H9 (cell line): ENCODE measurements around the gene MGP. TPM values are rescaled to one million over a fixed set of nuclear protein-coding genes. Genes with fewer than 3 reads are reported as not detected.

Experiments
- DNase-seq: peaks from one replicate; pipeline ENCODE4 v3.0.0-alpha.2; 2017
- H2AFZ ChIP-seq: one replicate; pipeline ENCODE4 v1.6.1; 2013; ENCODE audit warnings: mild to moderate bottlenecking, low read length, control low read depth, moderate library complexity
- H2AK5ac ChIP-seq: 2 replicates; pipeline ENCODE4 v1.6.1; 2013; ENCODE audit warnings: low read length, control low read depth, mixed read lengths; ENCODE audit not compliant: insufficient read length
- H2BK120ac ChIP-seq: one replicate; pipeline ENCODE4 v1.6.1; 2013; ENCODE audit warnings: low read depth, mild to moderate bottlenecking, low read length, control low read depth, inconsistent platforms; ENCODE audit not compliant: poor library complexity, severe bottlenecking
- H2BK12ac ChIP-seq: 2 replicates; pipeline ENCODE4 v1.6.1; 2013; ENCODE audit warnings: low read length, control low read depth, mixed read lengths, low read depth; ENCODE audit not compliant: insufficient read length
- H2BK15ac ChIP-seq: 2 replicates; pipeline ENCODE4 v1.6.1; 2013; ENCODE audit warnings: low read depth, low read length, control low read depth
- H2BK20ac ChIP-seq: one replicate; pipeline ENCODE4 v1.6.1; 2013; ENCODE audit warnings: low read depth, mild to moderate bottlenecking, low read length, control low read depth, inconsistent platforms; ENCODE audit not compliant: poor library complexity, severe bottlenecking
- H2BK5ac ChIP-seq: 2 replicates; pipeline ENCODE4 v1.6.1; 2013; ENCODE audit warnings: low read length, control low read depth, mixed read lengths; ENCODE audit not compliant: insufficient read length
- H3K14ac ChIP-seq: 2 replicates; pipeline ENCODE4 v1.6.1; 2013; ENCODE audit warnings: low read length, control low read depth; ENCODE audit not compliant: insufficient read depth
- H3K18ac ChIP-seq: 2 replicates; pipeline ENCODE4 v1.6.1; 2013; ENCODE audit warnings: low read depth, mild to moderate bottlenecking, mixed read lengths, low read length, control low read depth; ENCODE audit not compliant: insufficient read length
- H3K23ac ChIP-seq: 2 replicates; pipeline ENCODE4 v1.6.1; 2013; ENCODE audit warnings: low read length, control low read depth, mixed read lengths, low read depth; ENCODE audit not compliant: insufficient read length
- H3K23me2 ChIP-seq: 2 replicates; pipeline ENCODE4 v1.6.1; 2013; ENCODE audit warnings: low read depth, mild to moderate bottlenecking, mixed read lengths, low read length, control low read depth; ENCODE audit not compliant: insufficient read length, poor library complexity, severe bottlenecking
- H3K27ac ChIP-seq: 2 replicates; pipeline ENCODE4 v1.5.1; 2013; ENCODE audit warnings: low read length, control low read depth, mixed read lengths, low read depth; ENCODE audit not compliant: insufficient read length
- H3K27me3 ChIP-seq: 2 replicates; pipeline ENCODE4 v1.6.1; 2013; ENCODE audit warnings: low read length, control low read depth, inconsistent platforms; ENCODE audit not compliant: insufficient read depth
- H3K4ac ChIP-seq: 2 replicates; pipeline ENCODE4 v1.6.1; 2013; ENCODE audit warnings: low read depth, mild to moderate bottlenecking, control low read depth, inconsistent platforms, low read length, moderate library complexity
- H3K4me1 ChIP-seq: 2 replicates; pipeline ENCODE4 v1.6.1; 2013; ENCODE audit warnings: low read length, control low read depth, inconsistent platforms; ENCODE audit not compliant: insufficient read depth
- H3K4me2 ChIP-seq: 2 replicates; pipeline ENCODE4 v1.6.1; 2013; ENCODE audit warnings: low read length, control low read depth, mixed read lengths; ENCODE audit not compliant: insufficient read length, insufficient read depth
- H3K56ac ChIP-seq: 2 replicates; pipeline ENCODE4 v1.6.1; 2013; ENCODE audit warnings: low read depth, mild to moderate bottlenecking, mixed read lengths, low read length, control low read depth; ENCODE audit not compliant: insufficient read length
- H3K79me1 ChIP-seq: 2 replicates; pipeline ENCODE4 v1.6.1; 2013; ENCODE audit warnings: low read depth, mild to moderate bottlenecking, moderate library complexity, low read length, control low read depth, inconsistent platforms; ENCODE audit not compliant: insufficient read depth, poor library complexity, severe bottlenecking
- H3K79me2 ChIP-seq: 2 replicates; pipeline ENCODE4 v1.6.1; 2013; ENCODE audit warnings: low read length, control low read depth, inconsistent platforms; ENCODE audit not compliant: insufficient read depth
- H3K9ac ChIP-seq: 2 replicates; pipeline ENCODE4 v1.6.1; 2013; ENCODE audit warnings: low read length, control low read depth, mixed read lengths; ENCODE audit not compliant: insufficient read length; ENCODE audit errors: extremely low read depth
- H3K9me3 ChIP-seq: one replicate; pipeline ENCODE4 v1.6.1; 2013; ENCODE audit warnings: low read depth, low read length, inconsistent platforms; ENCODE audit not compliant: control insufficient read depth
- H3T11ph ChIP-seq: one replicate; pipeline ENCODE4 v1.6.1; 2013; ENCODE audit warnings: mild to moderate bottlenecking, low read length, control low read depth, inconsistent platforms
- H4K20me1 ChIP-seq: one replicate; pipeline ENCODE4 v1.6.1; 2013; ENCODE audit not compliant: control insufficient read depth, insufficient read length, insufficient read depth
- H4K5ac ChIP-seq: 2 replicates; pipeline ENCODE4 v1.6.1; 2013; ENCODE audit warnings: low read depth, mild to moderate bottlenecking, mixed read lengths, low read length, control low read depth; ENCODE audit not compliant: insufficient read length
- H4K8ac ChIP-seq: replicated peaks from 2 replicates; pipeline ENCODE4 v1.6.1; 2013; ENCODE audit warnings: low read length, control low read depth, mixed read lengths, low read depth; ENCODE audit not compliant: insufficient read length
- H4K91ac ChIP-seq: 2 replicates; pipeline ENCODE4 v1.6.1; 2013; ENCODE audit warnings: low read depth, mild to moderate bottlenecking, moderate library complexity, mixed read lengths, low read length, control low read depth; ENCODE audit not compliant: insufficient read length
- H3K27ac Mint-ChIP-seq, 3 experiments: 2 replicates in 2 of 3; 3 replicates in 1 of 3; pipeline ENCODE4 v1.8.0; 2020 to 2021; ENCODE audit warnings: mixed read lengths in 3 of 3, mild to moderate bottlenecking in 1 of 3, moderate library complexity in 1 of 3
- H3K27me3 Mint-ChIP-seq: 2 replicates; pipeline ENCODE4 v1.8.0; 2021; ENCODE audit warnings: low read depth, mild to moderate bottlenecking, moderate library complexity, mixed read lengths
- H3K36me3 Mint-ChIP-seq, 3 experiments: 2 replicates in 2 of 3; 3 replicates in 1 of 3; pipeline ENCODE4 v1.8.0; 2020 to 2021; ENCODE audit warnings: low read depth in 3 of 3, mixed read lengths in 3 of 3; ENCODE audit not compliant: insufficient read depth in 1 of 3
- H3K4me1 Mint-ChIP-seq, 2 experiments: 2 replicates each; pipeline ENCODE4 v1.8.0; 2020; ENCODE audit warnings: mixed read lengths in 2 of 2
- H3K4me3 Mint-ChIP-seq, 2 experiments: 2 replicates in 1 of 2; 3 replicates in 1 of 2; pipeline ENCODE4 v1.8.0; 2020 to 2021; ENCODE audit warnings: mild to moderate bottlenecking in 2 of 2, mixed read lengths in 2 of 2, moderate library complexity in 1 of 2
- H3K9me3 Mint-ChIP-seq, 2 experiments: 2 replicates in 1 of 2; 3 replicates in 1 of 2; pipeline ENCODE4 v1.8.0; 2020; ENCODE audit warnings: mild to moderate bottlenecking in 2 of 2, mixed read lengths in 2 of 2, moderate library complexity in 1 of 2
- WGBS: extraction: QIAGEN DNeasy Blood & Tissue Kit; methylation state at CpG from one replicate; pipeline ENCODE4 v1.1.7; 2013; ENCODE audit warnings: missing lambda C conversion rate, low lambda C conversion rate, mixed read lengths; ENCODE audit not compliant: insufficient read length; ENCODE audit errors: extremely low coverage; 5-methylcytosine and 5-hydroxymethylcytosine counted together
- total RNA-seq: library from RNA; stranded (reverse); gene quantifications from 2 replicates; pipeline ENCODE4 v1.2.1, GENCODE V29; 2021
- TF ChIP-seq, protein P1 (sequence below): fragments of 200-600 bp; sonication (generic); conservative IDR thresholded peaks from 3 replicates; pipeline ENCODE4 v1.8.0; 2021; ENCODE audit warnings: antibody characterized with exemption, mild to moderate bottlenecking

MGP gene
- total RNA-seq, 1 experiment from 2014 or later = not detected

DNA sequence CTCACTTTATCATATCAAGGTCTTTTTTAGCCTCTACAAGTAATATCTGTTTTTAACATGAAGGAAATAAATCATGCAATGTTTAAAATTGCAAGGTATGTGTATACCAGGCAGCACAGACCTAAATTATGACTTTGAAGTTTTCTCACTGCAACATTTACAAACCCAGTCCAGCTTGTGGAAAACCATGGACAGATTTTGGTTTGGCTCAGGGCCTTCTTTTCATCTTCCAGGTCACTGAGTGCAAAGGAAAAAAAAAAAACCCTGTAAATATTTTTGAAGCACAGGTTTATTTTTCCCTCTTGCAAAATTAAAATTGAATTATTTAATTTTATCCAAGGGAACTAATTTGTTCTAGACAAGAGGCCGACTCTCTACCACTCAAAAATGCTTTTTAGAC lies 13.8 kb downstream of the MGP start:
- H2BK120ac ChIP-seq = no peak overlapping the region
- no peak overlapping the region for H3K23ac ChIP-seq
- no peak overlapping the region for H2BK20ac ChIP-seq
- no peaks in the 10 kb centered on the region for H3K79me1 ChIP-seq
- H4K8ac ChIP-seq = no peak overlapping the region
- no peaks in the 10 kb centered on the region for H3K27me3 ChIP-seq
- H3K18ac ChIP-seq = no peak overlapping the region
- no peak overlapping the region for H3K4ac ChIP-seq
- H4K20me1 ChIP-seq = no peaks in the 10 kb centered on the region
- H3K23me2 ChIP-seq = no peaks in the 10 kb centered on the region
- H3K56ac ChIP-seq = no peak overlapping the region
- no peak overlapping the region for H2BK15ac ChIP-seq
- no peak for DNase-seq
- H3K27ac Mint-ChIP-seq = no peak overlapping the region
- H3K14ac ChIP-seq = no peak overlapping the region
- H3K4me2 ChIP-seq = no peak overlapping the region
- no peak overlapping the region for H4K5ac ChIP-seq
- H3K9ac ChIP-seq = no peak overlapping the region
- TF ChIP-seq, protein P1, sequence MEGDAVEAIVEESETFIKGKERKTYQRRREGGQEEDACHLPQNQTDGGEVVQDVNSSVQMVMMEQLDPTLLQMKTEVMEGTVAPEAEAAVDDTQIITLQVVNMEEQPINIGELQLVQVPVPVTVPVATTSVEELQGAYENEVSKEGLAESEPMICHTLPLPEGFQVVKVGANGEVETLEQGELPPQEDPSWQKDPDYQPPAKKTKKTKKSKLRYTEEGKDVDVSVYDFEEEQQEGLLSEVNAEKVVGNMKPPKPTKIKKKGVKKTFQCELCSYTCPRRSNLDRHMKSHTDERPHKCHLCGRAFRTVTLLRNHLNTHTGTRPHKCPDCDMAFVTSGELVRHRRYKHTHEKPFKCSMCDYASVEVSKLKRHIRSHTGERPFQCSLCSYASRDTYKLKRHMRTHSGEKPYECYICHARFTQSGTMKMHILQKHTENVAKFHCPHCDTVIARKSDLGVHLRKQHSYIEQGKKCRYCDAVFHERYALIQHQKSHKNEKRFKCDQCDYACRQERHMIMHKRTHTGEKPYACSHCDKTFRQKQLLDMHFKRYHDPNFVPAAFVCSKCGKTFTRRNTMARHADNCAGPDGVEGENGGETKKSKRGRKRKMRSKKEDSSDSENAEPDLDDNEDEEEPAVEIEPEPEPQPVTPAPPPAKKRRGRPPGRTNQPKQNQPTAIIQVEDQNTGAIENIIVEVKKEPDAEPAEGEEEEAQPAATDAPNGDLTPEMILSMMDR = no peak
- H3K36me3 Mint-ChIP-seq = peaks cover 9 to 13% (median 9%) of the 10 kb centered on the region in 3 experiments; a peak in 6 of 7 replicates
- H2AFZ ChIP-seq = no peak overlapping the region
- no peak overlapping the region for H3T11ph ChIP-seq
- no peak overlapping the region for H3K4me3 Mint-ChIP-seq
- peaks cover 15% of the 10 kb centered on the region in 2 experiments for H3K9me3 Mint-ChIP-seq
- WGBS = no CpG with 5 or more reads among the region's 1 CpG
- H3K27ac ChIP-seq = no peak overlapping the region
- H3K27me3 Mint-ChIP-seq = peaks cover 4% of the 10 kb centered on the region; the same call in 1 of the 2 replicates
- no peaks in the 10 kb centered on the region for H3K9me3 ChIP-seq
- no peak overlapping the region for H4K91ac ChIP-seq
- H2BK12ac ChIP-seq = no peak overlapping the region
- no peak overlapping the region for H2BK5ac ChIP-seq
- no peaks in the 10 kb centered on the region for H3K4me1 Mint-ChIP-seq
- H3K79me2 ChIP-seq = no peaks in the 10 kb centered on the region
- H3K4me1 ChIP-seq = no peaks in the 10 kb centered on the region
- H2AK5ac ChIP-seq = no peak overlapping the region
